Measurements from ENCODE around the gene ELF2.

Gene ELF2

DNA sequence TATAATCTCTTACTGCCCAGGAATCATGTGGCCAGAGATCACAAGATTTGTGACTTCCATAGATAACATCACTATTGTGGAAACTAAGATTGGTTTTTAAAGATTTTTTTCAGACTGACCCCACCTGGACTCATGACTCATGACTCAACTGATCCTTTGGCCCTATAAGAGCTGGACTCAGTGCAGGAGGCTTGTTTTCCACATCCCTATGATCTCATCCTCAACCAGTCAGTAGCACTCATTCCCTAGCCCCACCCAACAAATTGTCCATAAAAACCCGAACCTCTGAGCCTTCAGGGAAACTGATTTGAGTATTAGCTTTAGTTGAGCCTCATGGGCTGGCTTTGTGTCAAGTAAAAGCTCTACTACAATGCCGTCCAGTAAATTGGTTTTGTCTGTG, 169.4 kb downstream of the ELF2 start:
- H3K4me3 ChIP-seq (ENCODE audit: low read depth, low read length): no peak overlapping the region
- no peak for DNase-seq (ENCODE audit: low read depth)

Measured in skeletal muscle cell (primary cell).